Skin epidermis (tissue), 12 donors: ENCODE data around the gene PDLIM5.
"Not testable (repeated sequence)": the region's sequence is repeated elsewhere in the genome, so short reads cannot be mapped to it uniquely, and the experiment has no call there.

Source experiments
- H3K27ac ChIP-seq, 21 experiments: fragments of 200-600 bp; sonication (generic) in 11 of 21; one replicate each; pipeline ENCODE4 v1.5.0; 2020; ENCODE audit warnings: mild to moderate bottlenecking in 3 of 21, inconsistent platforms in 2 of 21, moderate library complexity in 2 of 21
- H3K4me3 ChIP-seq, 7 experiments: fragments of 200-600 bp; sonication (generic) in 2 of 7; one replicate each; pipeline ENCODE4 v1.5.0; 2020; ENCODE audit warnings: inconsistent platforms in 2 of 7, mild to moderate bottlenecking in 2 of 7, moderate library complexity in 1 of 7

PDLIM5 gene

DNA sequence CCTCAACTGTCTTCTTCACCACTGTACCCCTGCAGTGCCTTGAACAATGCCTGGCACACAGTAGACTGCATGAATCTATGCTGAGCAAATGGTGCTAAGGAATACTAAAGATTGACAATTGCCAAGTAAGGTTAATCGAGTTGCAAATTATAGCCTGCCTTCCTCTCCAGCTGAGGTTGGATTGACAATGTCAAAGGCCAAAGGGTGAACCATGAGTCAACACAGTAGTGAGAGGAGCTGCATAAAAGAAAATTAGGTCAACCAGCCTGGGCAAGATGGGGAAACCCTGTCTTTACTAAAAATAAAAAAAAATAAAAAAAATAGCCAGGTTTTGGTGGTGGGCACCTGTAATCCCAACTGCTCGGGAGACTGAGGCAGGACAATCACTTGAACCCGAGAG lies 208.9 kb downstream of the PDLIM5 start:
- Histone ChIP-seq H3K4me3 (no peak overlapping the region), H3K27ac (no peak overlapping the region)

DNA sequence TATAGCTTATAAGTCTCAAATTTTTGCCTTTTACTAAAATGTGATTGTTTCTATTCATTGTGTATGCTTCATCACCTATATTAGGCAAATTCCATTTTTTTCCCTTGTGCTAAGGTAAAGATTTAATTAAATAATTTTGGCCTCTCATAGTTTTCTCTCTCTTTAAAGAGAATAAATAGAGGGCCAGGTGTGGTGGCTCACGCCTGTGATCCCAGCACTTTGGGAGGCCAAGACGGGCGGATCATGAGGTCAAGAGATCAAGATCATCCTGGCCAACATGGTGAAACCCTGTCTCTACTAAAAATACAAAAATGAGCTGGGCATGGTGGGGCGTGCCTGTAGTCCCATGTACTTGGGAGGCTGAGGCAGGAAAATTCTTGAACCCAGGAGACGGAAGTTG lies 213.3 kb downstream of the PDLIM5 start:
- not testable (repeated sequence) for H3K27ac ChIP-seq, H3K4me3 ChIP-seq

DNA sequence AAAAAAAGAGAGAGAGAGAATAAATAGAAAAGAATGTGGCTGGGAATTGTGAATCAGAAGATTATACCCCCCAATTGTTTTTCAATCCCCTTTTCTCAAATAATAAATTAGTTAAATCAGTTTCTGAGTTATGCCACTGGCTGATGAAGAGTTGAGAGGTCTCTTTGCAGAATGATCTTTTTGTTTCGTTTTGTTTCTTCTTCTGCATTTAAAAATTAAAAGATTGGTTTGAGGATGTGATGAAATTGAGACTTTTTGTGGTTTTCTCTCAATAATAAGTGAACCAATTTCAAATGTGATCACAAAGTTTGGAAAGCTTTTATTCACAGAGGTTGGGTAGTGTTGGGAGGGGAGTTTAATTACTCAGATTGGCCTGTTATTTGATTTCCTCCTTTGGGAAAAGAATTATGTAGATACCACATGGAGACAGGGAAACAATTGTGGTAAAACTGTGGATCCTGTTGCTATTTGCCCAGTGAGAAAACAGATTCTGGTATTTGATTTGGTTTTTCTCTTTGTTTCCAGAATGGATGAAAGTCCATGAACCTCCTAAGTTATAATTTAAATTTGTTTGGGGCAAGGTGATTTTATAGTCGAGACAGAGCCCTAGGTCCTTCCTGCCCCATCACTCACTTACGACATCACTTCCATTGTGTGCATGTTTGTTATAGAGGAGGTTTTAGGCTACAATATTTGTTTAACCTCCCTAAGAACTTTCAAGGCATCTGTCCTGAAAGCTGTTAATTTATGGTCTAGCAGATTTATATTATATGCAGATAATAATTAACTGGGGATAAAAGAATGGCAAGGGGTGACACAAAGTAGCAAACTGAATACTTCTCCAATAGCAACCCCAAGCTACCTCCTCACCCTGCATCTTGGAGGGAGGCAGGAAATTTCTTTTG lies 214.0 kb downstream of the PDLIM5 start:
- Histone ChIP-seq H3K4me3 (no peak overlapping the region), H3K27ac (no peak overlapping the region)

DNA sequence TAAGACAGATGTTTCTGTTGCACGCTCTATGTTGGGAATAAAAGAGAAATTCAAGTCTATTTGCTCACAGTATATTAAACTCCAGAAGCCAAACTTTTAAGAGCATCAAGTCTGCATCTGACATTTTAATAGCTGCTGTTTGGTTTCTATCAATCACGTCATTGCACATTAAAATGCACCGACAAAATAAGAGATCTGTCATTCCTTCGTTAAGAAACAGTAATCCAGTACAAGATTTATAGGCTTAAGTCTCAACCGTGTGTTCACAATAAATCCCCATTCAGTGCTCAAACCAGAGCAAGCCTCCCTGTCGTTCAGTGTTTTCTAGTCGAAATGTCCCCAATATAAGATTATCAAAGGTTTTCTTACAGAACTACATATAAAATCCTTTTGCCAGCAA lies 217.0 kb downstream of the PDLIM5 start:
- no peak overlapping the region for H3K27ac ChIP-seq
- no peak overlapping the region for H3K4me3 ChIP-seq

DNA sequence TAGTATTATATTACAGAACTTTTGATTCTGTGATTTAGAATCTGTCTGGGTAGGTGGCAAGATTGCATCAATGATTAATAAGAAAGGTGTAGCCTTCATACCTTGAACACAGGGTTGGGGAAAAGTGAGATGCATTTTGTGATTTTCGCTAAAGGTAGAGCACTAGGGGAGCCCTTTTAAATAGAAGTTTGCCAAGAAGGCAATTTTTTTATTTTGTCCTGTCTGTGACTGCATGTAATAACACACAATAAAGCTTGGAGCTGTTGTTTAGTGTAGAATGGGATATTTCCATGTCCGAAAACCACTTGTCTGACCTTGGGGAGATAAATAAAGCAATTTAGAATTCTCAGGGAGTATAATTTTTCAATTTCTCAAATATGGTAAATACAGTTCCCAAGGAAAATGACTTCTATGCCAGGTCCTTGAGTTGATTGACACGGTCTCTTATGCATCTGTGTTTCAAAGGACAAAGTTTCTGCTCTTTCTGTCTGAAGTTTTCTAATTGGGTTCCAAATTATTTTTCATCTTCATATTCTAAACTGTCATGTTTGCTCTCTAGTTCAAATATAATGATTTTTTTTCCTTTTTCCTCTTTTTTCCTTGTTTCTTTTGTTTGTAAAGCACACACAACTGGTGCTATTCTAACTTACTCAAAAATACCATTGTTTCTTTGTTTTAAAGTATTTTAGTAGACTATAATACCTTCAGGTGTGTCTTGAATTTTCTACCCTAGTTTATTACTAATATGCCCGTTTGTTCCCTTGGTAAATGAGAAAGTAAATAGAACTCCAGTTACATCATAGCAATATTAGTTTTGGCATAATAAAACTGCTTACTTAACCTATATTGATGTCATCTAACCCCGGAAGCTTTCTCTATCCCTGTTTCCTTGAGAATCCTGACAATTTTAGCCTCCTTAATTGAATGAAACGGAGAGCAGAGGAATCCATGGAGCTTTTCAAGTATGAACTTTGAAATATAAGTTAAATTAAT lies 218.2 kb downstream of the PDLIM5 start:
- Histone ChIP-seq H3K27ac (no peak overlapping the region), H3K4me3 (no peak overlapping the region)

DNA sequence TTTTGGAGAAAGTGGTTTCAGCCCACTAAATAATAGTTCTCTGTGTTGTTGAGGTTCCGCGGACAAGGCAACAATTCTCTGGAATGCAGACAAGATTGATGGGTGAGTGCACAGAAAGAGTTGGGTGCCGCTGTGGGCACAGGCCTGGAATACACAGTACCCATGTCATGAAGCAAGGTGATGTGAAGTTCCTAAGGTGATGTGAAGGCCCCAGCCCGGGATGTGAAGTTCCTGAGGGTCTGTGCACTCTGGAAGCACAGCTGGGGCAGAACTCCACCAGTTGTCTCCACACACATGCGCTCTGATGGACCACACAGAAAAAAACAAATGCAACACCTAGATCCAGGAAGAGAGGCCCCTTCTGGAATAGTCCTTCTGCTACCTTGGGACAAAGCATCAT lies 219.4 kb downstream of the PDLIM5 start:
- Histone ChIP-seq H3K4me3 (no peak overlapping the region), H3K27ac (no peak overlapping the region)

DNA sequence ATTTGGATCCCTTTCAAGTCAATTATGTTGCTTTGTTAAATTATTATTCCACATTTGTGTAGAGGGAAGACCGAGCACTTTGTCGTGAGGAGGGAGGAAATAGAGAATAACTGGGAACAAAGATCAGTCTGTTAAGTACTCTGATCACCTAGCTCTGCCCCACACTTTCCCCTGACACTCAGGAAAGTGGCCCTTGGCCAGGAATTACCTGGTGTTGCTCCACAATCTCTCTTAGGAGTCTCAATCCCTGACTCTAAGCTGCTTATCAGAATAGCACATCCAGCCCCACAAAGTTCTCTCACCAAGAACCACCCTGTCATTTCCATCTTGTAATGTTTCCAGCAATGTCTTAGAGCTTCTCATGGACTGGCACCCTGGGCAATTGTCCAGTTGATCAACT lies 222.2 kb downstream of the PDLIM5 start:
- no peak overlapping the region for H3K27ac ChIP-seq
- no peak overlapping the region for H3K4me3 ChIP-seq

DNA sequence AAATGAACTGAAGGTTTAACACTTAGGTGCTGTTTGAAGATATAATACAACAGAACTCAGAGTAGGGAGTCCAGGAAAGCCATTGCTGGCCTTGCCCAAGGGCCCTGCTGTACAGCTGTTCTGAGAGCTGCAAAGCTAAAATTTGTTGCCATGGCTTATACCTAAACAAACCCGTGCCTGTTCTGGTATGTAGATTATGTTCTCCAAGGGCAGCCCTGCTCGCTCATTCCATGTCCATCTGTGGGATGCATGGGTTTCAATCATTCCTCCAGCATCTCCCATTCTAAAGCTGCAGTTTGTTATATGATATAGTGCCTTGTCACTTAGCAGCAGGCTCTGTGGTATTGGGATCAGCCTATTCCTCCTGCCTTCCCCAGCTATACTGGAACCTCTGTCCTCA lies 225.2 kb downstream of the PDLIM5 start:
- no peak overlapping the region for H3K27ac ChIP-seq
- no peak overlapping the region for H3K4me3 ChIP-seq

DNA sequence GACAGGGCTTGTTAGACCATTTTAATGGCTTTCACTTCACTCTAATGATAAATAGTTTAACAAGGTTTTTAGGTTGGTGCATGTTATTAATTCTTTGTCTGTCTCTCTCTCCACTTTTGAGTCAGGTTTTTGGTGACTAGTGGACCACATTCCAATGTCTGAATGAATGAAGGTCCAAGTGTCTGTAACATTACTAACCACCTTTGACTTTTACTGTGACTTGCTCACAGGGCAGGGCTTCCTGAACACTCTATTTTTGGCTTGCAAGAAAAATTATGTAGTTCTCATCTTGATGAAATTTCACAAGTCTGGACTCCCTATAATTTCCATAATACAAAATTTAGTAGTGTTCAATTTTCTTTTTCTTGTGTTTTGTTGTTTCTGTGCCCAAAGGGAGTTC lies 227.2 kb downstream of the PDLIM5 start:
- no peak overlapping the region for H3K4me3 ChIP-seq
- no peak overlapping the region for H3K27ac ChIP-seq

DNA sequence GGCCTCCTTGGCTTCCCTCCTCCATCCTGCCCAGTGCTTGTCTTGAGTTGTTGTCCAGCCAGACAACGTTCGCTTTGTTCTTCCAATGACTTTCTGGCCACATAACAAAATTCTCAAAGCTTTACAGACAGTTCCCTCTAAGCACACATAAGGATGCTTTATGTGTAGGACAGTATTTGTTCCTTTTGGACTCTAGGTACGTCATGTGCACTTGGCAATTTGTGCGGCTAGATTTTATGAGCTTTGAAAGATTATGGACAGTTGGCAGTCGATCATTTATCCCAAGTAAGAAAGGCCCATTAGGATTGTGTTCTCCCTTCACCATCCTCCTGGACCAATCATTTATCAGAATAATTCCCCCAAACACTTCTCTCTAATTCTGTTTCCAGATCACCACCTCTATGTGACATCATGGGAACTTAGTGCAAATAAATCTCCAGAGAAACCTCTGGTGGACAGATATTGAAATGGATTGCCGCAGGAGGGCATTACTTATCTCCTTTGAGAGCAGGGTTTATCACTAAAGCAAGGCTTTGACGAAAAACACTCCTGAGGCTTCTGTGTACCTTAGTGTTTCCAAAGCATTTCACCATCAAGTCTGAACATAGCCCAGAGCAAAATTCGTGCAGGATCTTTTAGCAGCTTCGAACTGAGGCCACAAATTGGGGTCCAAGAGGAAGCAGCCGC lies 228.6 kb downstream of the PDLIM5 start:
- Histone ChIP-seq H3K4me3 (no peak overlapping the region), H3K27ac (no peak overlapping the region)

DNA sequence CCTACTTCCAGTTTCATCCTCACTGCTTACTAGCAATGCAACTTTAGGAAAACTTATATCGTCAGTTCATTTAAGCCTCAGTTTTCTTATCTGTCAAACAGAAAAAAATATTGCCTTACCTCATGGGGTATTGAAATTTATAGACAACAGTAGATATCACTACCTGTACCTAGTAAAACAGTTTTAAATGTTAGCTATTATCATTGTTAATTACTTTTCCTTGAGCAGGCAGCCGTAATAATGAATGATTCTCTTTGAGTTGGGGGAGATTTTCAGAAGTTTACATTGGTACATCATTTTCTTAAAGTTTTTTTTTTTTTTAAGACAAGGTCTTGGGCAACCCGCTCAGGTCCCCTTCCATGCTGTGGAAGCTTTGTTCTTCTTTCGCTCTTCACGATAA lies 234.3 kb downstream of the PDLIM5 start:
- Histone ChIP-seq H3K27ac (no peak overlapping the region), H3K4me3 (no peak overlapping the region)

DNA sequence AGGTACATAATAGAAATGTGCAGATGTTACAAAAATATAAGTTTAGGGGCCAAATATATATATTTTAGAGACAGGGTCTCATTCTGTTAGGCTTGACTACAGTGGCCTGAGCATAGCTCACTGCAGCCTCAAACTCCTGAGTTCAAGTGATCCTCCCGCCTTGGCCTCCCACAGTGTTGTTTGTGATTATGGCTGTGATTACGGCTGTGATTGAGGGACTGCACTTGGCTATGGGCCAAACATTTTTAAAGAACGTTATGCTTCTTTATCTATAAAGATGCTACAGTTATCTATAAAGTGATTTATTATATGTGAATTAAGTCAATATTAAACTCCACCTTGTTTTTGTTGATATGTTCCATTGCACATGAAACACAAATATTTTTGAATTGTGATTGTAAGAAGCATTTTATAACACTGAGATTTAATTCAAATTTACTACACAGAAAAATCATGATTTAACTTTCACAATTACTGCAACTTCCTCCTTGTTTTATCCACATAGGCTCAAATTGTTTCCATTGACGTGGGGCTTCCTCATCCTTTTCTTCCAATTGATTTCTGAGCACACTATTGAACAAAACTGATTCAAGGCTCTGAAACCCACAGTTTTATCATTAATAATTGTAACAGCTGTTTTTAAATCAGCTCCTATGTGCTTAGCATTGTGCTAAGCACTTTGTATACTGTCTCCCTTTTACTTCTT lies 237.6 kb downstream of the PDLIM5 start:
- no peak overlapping the region for H3K4me3 ChIP-seq
- H3K27ac ChIP-seq, result no peak overlapping the region

DNA sequence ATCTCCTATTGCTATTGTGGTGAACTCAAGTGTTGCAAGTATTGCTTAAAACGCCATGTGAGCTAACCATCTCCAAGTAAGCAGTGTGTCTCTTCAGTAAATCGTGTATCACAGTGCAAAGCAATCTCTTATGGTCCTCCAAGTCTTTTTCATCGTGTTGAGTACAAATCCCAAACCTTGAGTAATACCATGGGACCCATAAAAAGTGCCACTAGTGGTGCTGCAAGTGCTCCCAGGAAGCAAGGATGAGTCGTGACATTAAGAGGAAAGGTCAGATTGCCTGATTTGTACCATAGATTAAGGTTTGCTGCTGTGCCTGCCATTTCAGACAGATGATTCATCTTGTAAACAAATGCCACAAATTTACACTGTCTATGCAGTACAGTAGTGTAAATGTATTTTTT lies 239.1 kb downstream of the PDLIM5 start:
- H3K27ac ChIP-seq, result no peak overlapping the region
- H3K4me3 ChIP-seq, result no peak overlapping the region

DNA sequence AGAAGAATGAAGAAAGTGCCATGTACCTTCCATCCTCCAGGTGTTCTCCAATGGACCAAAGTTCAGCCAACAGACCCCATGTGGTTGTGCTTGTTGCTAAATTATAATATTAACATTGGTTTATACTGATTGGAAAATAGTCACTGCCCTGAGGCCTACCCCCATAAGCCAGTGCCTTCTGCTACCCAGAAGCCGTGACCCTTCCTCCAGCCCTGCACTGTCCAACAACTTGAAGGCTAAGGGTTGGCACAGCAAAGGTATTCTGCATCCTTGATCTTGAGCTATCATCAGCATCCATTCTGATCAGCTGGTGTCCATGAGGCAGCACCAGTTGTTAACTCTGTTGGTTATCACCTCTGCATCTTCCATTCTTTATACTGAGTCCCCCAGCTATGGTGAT lies 239.8 kb downstream of the PDLIM5 start:
- no peak overlapping the region for H3K27ac ChIP-seq
- H3K4me3 ChIP-seq, result no peak overlapping the region

DNA sequence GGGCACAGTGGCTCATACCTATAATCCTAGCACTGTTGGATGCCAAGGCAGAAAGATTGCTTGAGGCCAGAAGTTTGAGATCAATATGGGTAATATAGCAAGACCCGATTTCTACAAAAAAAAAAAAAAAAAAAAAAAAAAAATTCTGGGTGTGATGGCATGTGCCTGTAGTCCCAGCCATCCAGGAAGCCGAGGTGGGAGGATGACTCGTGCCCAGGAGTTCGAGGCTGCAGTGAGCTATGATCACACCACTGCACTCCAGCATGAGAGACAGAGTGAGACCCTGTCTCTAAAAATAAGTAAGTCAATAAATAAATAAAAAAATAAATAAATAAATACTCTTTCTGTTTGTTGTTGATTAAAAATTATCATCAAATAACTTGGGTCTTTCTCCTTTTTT lies 243.6 kb downstream of the PDLIM5 start:
- Histone ChIP-seq H3K4me3 (no peak overlapping the region), H3K27ac (no peak overlapping the region)

DNA sequence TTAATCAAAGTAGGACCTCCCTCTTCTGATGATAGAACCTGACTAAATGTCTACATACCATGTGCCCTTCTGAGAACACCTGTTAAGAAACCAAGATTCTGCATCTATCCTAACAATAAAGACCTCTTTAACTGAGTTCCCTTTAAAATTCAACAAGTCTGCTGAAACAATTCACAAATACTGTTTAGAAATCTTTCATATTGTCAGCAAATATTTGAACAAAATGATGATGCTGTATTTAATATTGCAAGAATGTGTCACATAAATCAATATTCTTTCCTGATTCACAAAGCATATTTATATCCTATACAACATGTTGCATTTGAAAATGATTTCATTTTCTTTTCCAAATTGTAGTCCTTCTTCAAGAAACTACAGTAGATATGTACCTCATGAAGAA lies 246.4 kb downstream of the PDLIM5 start:
- no peak overlapping the region for H3K27ac ChIP-seq

DNA sequence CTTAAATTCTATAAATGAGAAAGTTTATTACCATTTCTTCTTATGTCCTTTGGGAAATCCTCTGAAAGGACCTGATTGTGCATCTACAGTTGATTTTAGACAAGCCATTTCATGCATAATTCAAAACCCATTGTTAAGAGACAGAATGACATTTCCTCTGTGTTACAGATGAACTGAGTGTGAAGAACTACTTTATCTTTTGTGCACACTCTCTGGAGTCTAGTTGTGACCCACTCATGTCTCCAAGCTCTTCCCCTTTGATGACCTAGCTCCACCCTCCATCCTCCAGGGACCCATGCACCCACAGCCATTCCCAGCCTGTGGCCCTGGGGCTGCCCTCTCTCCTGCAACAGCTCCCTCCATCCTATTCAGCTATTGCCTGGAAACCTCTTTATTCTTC lies 248.6 kb downstream of the PDLIM5 start:
- no peak overlapping the region for H3K4me3 ChIP-seq
- no peak overlapping the region for H3K27ac ChIP-seq

More for the DNA sequence above, 246.4 kb downstream of the PDLIM5 start:
- no peak overlapping the region for H3K4me3 ChIP-seq

DNA sequence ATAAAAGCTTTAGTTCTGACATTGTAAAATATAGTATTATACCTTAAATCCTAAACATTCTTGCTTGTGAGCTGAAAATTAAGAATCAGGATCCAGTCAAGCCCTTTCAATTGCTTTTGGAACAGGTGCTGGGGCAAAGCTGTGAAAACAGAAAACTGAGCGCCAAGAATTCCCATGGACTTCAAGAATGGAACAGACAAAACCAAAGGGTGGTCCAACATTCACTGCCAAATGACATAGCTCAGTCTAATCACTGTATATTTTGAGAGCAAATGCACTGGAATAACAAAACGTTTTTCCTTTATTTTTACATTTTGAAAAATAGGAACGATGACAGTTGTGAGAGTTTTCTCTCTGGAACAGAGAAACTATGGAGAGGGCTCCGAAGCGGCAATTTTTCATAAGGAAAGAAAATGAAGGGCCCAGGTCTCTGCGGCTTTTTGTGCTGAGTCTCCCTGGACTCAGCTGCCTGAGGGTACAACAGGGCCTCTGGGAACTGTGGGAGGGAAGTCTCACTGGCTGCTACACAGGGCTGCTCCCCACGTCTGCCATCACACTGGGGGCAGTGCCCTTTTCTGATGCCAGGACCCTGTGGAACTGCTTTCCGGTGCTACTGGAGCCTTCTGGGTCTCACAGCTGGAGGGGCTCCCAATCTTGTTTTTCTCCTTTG lies 250.0 kb downstream of the PDLIM5 start:
- Histone ChIP-seq H3K27ac (no peak overlapping the region), H3K4me3 (no peak overlapping the region)

DNA sequence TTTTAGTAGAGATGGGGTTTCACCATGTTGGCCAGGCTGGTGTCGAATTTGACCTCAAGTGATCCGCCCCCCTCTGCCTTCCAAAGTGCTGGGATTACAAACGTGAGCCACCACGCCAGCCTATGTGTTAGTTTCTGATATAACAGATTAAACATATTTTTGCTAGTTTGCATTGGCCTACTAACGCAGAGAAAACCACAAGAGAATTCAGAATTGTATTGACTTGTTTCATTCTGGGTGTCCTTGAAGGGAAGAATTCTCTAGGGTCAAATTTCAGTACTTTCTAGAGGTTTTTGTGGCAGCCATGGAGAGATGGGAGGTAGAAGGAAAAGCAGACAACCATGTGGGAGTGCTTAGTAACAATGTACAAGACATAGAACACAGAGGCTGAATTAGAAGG lies 259.9 kb downstream of the PDLIM5 start:
- Histone ChIP-seq H3K4me3 (no peak overlapping the region), H3K27ac (no peak overlapping the region)
